Iris pigment epithelial cell (primary cell): Measurements from ENCODE around the gene GALNT13.

Experiments used
- DNase-seq: peaks from one replicate; pipeline ENCODE4 v3.0.0-alpha.2; 2011; ENCODE audit warnings: low read depth

The GALNT13 gene

DNA sequence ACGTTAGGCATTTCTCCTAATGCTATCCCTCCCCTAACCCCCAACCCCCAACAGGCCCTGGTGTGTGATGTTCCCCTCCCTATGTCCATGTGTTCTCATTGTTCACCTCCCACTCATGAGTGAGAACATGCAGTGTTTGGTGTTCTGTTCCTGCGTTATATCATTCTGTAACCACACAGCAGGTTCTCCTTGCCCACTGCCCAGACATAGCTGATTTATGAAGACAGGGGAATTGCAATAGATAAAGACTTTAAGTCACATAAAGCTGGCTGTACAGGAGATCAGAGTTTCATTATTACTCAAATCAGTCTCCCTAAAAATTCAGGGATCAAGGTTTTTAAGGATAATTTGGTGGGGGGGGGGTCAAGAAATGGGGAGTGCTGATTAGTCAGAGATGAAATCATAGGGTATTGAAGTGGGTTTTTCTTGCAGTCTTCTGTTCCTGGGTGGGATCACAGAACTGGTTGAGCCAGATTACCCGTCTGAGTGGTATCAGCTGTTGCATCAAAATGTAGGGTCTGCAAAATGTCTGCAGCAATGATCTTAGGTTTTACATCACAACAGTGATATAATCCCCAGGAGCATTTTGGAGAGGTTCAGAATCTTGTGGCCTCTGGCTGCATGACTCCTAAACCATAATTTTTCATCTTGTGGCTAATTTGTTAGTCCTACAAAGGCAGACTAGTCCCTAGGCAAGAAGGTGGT, 434.7 kb downstream of the GALNT13 start:
- no peak for DNase-seq

DNA sequence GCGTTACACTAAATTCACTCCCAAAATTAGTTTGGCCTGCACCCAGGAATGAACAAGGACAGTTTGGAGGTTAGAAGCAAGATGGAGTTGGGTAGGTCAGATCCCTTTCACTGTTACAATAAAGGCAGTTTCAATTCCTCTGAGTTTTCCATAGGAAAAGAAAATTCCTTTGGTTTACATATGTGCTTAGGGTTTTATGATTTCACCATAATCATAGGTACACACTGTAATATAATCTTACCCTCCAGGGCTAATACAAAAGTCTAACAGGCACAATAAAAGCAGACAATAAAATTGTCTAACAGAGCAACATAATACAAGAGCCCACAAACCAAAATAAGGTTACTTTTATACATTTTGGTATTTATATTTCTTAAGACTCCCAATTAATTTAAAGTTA, 435.3 kb downstream of the GALNT13 start:
- DNase-seq: no peak

GRCh38 chr2:154324601-154325000, 452.9 kb downstream of the GALNT13 start:
- no peak for DNase-seq

DNA sequence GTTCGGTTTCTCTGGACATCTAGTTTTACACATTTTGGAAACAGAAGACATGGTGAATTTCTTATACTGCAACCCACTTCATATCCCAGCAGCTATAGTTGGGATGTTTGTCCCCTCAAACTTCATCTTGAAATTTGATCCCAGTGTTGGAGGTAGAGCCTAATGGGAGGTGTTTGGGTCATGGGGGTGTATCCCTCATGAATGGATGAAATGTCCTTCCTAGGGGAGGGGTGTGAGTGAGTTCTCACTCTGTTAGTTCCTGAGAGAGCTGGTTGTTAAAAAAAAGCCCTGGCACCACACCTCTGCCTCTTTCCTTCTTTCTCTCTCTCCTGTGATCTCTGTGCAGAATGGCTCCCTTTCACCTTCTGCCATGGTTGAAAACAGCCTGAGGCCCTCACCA, 457.8 kb downstream of the GALNT13 start:
- DNase-seq: no peak

GRCh38 chr2:154331784-154332183, 460.1 kb downstream of the GALNT13 start:
- DNase-seq: no peak

GRCh38 chr2:154336201-154336600, 464.5 kb downstream of the GALNT13 start:
- DNase-seq: no peak

DNA sequence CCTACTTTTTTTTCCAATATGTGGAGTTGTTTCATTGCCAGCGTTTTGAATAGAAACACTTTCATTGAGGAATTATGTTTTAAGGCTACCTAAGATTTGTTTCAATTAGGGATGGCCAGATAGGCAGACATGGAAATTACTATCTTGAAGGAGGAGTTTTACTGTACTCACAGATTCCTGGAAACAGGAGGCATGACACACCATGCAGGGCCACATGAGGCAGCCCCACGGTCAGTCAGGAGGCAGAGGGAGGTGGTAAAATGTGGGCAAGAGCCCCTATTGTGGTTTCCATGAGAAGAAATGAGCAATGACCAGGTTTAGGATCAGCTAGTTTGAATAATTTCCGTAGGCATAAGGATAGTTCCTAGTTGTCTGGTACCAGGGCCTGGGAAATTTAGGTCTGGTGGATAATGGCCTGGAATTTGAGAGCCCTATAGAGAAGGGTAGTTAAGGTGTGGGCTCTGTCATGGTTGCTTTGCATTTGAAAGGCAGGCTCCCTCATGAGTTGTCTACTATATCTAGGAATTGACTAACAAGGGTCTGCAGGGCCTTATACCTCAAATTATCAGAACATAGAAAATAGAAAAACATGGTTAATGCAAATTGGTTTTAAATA, 466.7 kb downstream of the GALNT13 start:
- no peak for DNase-seq

DNA sequence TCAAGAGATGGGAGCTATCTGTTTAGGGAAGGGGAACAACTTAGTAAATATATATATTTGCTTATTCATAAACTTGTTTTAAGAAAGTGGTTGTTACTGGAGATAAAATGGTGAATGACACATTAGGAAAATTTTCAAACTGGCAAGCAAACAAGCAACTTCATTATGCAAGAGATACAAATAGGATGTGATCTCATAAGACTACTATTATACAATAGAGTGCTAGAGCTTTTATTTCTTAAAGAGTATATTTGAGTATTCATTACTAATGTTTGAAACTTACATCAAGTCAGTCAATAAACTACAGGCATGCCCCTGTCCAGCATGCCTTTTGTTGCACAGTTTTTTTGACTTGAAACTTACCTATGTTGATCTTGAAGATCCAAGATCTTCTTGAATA, 471.6 kb downstream of the GALNT13 start:
- no peak for DNase-seq

- no peak for DNase-seq
Observed at GRCh38 chr2:154350911-154351310, 479.2 kb downstream of the GALNT13 start.

DNA sequence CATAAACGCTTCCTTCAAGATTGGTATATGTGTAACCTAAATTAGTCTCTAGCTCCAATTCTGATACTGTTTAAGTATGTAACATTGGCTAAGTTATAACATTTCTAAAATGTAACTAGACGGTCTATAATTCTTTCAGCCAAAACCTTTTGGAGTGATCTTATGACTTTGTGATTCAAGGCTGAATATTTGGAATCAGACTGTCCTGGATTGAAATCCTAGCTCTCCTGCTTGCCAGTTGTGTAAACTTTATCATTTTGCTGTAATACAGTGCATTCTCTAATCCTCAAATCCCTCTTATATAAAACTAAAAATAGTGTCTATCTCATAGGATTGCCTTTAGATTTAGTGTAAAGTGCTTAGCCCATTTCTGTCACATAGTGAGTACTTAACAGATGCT, 489.6 kb downstream of the GALNT13 start:
- no peak for DNase-seq

DNA sequence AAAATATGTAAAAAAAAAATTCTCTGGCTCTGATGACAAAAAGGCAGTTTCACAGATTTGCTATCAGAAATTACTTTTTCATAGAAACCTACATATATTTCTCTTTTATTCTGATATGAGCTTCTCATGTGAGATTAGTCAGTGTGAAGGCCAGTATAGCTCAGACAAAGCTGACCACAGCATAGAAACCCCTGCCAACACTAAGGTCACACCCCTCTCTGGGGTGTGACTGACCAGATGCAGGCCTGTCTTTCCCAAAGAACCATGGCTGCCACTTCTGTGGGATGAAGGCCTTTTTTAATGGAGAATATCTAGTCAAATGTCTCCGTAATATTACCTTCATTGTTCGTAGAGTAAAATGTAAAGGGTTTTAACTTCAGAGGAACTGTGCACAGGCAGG, 496.4 kb downstream of the GALNT13 start:
- no peak for DNase-seq

DNA sequence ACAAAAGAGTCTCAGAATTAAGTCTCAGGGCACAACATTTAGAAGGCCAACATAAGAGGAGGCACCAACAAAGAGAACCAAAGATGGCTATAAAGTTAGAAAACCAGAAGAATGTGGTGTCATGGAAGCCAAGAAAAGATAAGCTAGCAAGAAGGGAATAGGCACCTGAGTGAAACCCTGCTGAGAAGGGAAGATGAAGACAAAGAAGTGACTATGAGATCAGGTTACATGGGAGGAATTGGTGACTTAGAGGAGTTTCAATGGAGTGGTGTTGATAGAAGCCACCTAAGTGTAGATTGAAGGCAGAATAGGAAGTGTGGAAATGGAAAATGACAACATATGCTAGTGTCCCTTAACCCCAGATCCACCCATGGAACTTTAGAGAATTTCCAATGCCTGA, 499.2 kb downstream of the GALNT13 start:
- no peak for DNase-seq

- no peak for DNase-seq
Observed at GRCh38 chr2:154374416-154374815, 502.7 kb downstream of the GALNT13 start.

DNA sequence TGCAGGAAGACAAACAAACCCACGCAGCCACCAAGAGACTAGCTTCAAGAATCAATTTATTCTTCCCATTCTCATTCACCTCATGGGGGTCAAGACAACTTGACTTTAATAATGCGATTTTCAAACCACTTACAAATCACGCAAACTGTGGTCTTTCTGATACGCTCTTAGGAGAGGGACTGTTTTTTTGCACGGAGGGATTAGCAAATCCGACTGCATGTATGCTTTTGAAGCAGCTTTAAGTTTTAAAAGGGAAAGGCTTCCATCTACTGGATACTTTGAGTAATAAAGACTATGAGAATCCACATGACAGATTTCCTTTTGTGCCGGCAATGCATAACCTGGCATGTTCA, 503.8 kb downstream of the GALNT13 start:
- DNase-seq: peak; percentile 32

GRCh38 chr2:154381931-154382794, 510.4 kb downstream of the GALNT13 start:
- DNase-seq: no peak

DNA sequence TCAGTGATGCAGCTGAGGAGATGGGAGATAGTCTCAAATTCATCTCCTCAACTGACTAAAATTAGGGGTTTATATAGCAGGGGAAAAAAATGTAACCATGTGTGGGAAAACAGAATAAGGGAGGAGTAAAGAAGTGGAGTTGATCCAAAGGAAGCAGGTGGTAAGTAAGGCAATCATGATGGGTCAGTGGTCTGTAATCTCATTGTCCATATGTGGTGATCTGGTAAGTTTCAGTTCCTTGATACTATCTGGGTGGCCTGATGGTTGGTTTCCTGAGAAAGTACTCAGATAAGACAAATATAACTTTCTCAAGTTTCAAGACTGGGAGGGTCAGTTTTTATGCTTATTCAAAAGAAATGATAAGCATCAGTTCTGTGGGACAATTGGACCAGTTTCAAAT, 514.5 kb downstream of the GALNT13 start:
- DNase-seq: no peak

DNA sequence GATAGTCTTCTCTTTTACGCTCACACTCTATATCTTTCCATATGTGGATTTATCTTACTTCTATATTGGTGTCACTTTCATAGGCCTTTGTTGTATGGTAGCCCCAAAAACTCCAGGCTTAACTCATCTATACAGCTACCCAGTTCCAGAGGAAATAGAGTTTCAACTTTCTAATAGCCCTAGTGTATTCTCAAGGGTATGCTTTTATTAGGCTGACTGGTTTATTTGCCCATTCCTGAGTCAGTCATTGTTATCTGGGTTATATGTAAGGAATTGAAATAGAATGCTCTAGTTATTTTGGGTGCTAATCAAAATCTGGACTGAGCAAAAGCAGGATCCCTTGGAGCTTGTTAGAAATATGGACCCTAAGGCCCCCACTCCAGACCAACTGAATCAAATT, 519.3 kb downstream of the GALNT13 start:
- DNase-seq: no peak

- no peak for DNase-seq
Observed at GRCh38 chr2:154392256-154392655, 520.5 kb downstream of the GALNT13 start.

- DNase-seq: no peak
Observed at GRCh38 chr2:154394600-154394999, 522.9 kb downstream of the GALNT13 start.

- no peak for DNase-seq
Observed at GRCh38 chr2:154400563-154401290, 529.0 kb downstream of the GALNT13 start.

- DNase-seq: peak; percentile 12
Observed at GRCh38 chr2:154402213-154402612, 530.5 kb downstream of the GALNT13 start.

DNA sequence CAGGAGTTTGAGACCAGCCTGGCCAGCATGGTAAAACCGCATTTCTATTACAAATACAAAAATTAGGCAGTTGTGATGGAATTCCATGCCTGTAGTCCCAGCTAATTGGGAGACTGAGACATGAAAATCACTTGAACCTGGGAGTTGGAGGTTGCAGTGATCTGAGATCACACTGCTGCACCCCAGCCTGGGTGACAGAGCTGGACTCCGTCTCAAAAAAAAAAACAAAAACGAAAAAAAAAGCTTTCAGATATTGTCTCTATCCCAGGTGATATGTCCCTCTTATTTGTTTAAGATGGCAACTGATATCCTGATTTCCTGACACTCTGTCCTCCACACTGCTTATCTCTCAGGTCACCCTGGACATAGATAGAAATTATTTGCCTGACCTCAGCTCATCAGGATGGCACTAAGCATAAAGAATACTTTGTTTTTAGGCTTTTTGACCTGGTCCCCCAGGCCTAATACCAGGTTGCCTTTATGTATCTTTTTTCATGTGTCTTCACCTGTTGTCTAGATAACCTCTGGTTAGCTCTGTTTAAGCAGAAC, 531.6 kb downstream of the GALNT13 start:
- DNase-seq: no peak
